ENCODE results near the gene SKAP1. TPM values are rescaled to one million over a fixed set of nuclear protein-coding genes. Genes with fewer than 3 reads are reported as not detected.
"Not testable (repeated sequence)": the region's sequence is repeated elsewhere in the genome, so short reads cannot be mapped to it uniquely, and the experiment has no call there.

The SKAP1 gene
- total RNA-seq, 1 experiment from 2014 or later: 4.7 TPM

DNA sequence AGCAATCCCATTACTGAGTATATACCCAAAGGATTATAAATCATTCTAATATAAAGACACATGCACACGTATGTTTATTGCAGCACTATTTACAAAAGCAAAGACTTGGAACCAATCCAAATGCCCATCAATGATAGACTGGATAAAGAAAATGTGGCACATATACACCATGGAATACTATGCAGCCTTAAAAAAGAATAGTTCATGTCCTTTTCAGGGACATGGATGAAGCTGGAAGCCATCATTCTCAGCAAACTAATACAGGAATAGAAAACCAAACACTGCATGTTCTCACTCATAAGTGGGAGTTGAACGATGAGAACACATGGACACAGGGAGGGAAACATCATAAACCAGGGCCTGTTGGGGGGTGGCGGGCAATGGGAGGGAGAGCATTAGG lies 19.3 kb upstream of the SKAP1 start:
- DNase-seq (ENCODE audit: low spot score): not testable (repeated sequence)

GRCh38 chr17:48445248-48445620 lies 15.2 kb upstream of the SKAP1 start:
- no peak for DNase-seq (ENCODE audit: low spot score)

- DNase-seq (ENCODE audit: low spot score): no peak
These were observed 14.7 kb upstream of the SKAP1 start for GRCh38 chr17:48444516-48445247.

DNA sequence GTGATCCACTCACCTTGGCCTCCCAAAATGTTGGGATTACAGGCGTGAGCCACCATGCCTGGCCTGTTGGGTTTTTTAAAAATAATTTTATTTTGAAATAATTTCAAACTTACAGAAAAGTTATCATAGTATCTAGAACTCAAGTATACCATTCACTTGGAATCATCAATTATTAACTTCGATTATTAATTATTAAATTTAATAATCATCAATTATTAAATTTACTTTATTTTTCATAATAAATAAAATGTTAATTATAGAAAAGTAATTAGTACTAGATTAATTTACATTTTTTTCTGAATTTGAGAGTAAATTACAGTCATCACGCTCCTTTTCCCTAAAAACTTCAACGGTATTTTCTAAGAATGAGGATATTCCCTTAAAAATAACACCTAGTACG lies 13.7 kb upstream of the SKAP1 start:
- no peak for DNase-seq (ENCODE audit: low spot score)

DNA sequence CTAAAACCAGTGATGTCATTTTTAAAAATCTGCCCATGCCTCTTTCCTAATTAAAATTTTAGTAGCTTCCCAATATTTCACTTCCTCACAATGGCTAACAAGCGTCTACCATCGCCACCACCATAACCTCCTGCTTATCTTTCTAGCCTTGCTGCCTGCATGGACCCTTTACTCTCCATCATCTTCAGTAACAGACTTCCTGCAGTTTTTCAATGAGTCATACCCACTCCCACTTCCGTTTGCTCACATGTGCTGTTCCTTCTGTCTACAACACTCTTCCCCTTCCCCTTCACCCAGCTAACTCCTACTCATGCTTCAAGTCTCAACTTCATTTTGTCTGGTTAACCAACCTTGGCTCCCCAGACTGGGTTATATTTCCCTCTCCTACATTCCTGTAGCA lies 12.8 kb upstream of the SKAP1 start:
- DNase-seq (ENCODE audit: low spot score): no peak

GRCh38 chr17:48441862-48442261 lies 11.8 kb upstream of the SKAP1 start:
- DNase-seq (ENCODE audit: low spot score): no peak

GRCh38 chr17:48441231-48441711 lies 11.3 kb upstream of the SKAP1 start:
- DNase-seq (ENCODE audit: low spot score): no peak

DNA sequence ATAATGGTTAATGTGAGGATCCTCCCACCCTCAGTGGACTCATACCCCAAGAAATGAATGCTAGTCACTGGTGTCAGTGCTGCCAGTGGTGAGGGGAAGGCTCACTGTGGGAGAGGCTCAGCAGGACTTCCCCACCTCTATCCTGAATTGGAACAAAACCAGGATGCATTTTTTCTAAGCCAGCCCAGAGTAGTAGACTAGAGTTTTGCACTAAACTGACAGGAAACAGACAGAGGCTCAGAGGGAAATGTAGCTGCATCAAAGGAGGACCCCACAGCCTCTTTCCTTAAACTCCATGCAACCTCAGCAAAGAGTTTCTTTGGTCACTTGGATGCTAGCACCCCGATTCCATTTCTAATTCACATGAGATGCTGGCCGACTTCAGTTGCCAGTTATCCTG lies 10.7 kb upstream of the SKAP1 start:
- no peak for DNase-seq (ENCODE audit: low spot score)

- DNase-seq (ENCODE audit: low spot score): peak; percentile 49
These were observed 10.0 kb upstream of the SKAP1 start for GRCh38 chr17:48439875-48440505.

GRCh38 chr17:48439110-48439850 lies 9.3 kb upstream of the SKAP1 start:
- no peak for DNase-seq (ENCODE audit: low spot score)

- peak; percentile 65 for DNase-seq (ENCODE audit: low spot score)
These were observed 8.6 kb upstream of the SKAP1 start for GRCh38 chr17:48438516-48439061.

- no peak for DNase-seq (ENCODE audit: low spot score)
These were observed 3.9 kb upstream of the SKAP1 start for GRCh38 chr17:48433896-48434295.

GRCh38 chr17:48432820-48433775 lies 3.1 kb upstream of the SKAP1 start:
- DNase-seq (ENCODE audit: low spot score): no peak

GRCh38 chr17:48429156-48429555 lies 858 bp downstream of the SKAP1 start:
- peak; percentile 61 for DNase-seq (ENCODE audit: low spot score)

DNA sequence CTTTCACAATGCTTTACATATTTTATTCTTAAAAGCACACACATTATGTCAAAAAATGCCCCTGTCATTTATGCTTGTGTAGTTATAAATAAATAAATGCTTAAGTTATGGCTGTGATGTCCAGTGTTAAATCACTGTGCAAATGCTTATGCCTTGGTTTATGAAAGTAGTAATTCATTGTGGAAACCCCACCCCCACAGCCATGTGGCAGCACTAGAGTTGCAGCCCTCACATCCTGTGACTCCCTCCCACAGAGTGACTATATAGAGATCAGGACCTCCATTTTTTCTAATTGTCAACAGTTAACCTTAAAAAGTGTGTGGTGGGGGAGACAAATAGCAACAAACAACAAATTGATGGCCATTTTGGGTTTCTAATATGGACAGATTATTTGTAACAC lies 2.4 kb downstream of the SKAP1 start:
- peak; percentile 30 for DNase-seq (ENCODE audit: low spot score)

DNA sequence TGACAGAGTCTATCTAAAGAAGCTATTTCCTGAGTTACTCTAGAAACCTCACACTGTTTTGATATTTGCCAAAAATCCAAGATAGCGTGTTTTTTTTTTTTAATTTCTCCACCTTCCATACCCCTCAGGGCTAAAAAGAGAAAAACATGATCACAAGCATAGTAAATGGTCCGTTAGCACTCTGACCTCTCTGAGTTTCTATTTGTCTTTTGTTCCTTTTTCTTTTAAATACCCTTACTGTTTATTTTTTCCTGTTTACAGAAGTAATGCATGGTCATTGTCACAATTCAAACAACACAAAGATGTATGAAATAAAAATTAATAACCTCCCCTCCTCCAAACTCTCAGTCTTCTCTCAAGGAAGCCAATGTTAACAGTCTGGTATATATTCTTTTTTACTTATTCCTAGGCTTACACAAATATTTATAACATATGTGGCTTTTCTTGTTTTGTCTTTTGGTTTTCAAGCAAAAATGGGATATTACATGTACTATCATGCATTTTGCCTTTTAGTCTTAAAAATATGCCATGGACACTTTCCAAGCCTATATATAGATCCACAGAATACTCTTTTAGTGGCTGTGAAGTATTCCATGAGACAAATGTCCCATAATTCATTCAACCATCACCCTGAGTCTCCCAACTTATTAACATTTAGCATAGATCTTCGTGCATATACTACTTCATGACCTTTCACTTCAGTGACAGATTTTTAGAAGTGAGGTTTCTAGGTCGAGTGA lies 3.1 kb downstream of the SKAP1 start:
- DNase-seq (ENCODE audit: low spot score): no peak

DNA sequence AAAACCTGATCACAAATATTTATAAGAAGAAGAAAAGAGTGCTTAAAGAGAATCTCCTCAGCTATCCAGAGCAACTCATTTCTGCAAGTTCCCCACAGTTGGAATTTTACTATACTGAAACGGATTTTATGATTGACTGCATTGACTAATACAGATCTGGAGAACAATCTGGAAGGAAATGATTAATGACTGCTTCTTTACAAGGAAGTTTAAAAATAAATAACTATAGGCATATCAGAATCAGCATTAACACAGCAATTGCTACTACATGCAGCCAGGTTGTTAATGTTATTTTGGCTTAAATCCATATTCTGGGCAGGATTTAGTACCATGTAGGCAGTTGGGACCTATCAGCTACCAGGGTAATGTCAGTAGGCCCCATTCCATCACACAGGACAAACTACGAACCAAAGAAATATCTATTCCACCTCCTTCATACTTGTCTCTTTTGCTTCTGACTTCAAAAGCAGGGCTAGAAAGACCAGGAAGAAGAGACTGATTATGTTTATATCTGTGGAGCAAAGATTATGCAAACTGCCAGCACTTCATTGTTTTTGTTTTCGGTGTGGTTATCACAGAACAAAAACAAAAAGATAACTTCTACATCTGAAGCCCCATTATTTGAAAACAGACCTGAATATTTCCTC lies 3.9 kb downstream of the SKAP1 start:
- DNase-seq (ENCODE audit: low spot score): no peak

DNA sequence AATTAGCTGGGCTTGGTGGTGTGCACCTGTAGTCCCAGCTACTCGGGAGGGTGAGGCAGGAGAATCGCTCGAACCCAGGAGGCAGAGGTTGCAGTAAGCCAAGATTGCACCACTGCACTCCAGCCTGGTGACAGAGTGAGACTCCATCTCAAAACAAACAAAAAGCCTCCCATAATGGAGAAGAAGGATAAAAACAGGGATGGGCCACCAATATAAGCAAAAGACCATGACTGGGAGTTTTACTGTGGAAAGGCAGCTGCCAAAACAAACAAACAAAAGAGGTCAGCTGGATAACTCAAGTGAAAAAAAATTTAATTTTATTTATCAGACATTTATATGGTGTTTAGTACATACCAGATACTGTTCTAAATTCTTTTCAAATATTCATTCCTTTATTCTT lies 8.0 kb downstream of the SKAP1 start:
- not testable (repeated sequence) for DNase-seq (ENCODE audit: low spot score)

GRCh38 chr17:48420823-48421222 lies 9.2 kb downstream of the SKAP1 start:
- no peak for DNase-seq (ENCODE audit: low spot score)

- DNase-seq (ENCODE audit: low spot score): no peak
These were observed 13.0 kb downstream of the SKAP1 start for GRCh38 chr17:48416971-48417370.
